GM23338 (cell line): ENCODE measurements around the gene KRTAP4-12. TPM values are rescaled to one million over a fixed set of nuclear protein-coding genes. Genes with fewer than 3 reads are reported as not detected.

Experiments used
- ATAC-seq: fragments of 200-7000 bp; cut with Tn5 transposase; 3 replicates; pipeline ENCODE4 v1.9.1; 2020
- DNase-seq: peaks from one replicate; pipeline ENCODE4 v3.0.0-alpha.2; 2015; ENCODE audit warnings: low spot score
- H2AFZ ChIP-seq: fragments of 200-600 bp; sonication (generic); 2 replicates; pipeline ENCODE4 v1.8.0; 2016; ENCODE audit warnings: antibody characterized with exemption, mild to moderate bottlenecking, moderate library complexity
- H3F3A ChIP-seq: fragments of 200-600 bp; sonication (generic); replicated peaks from 2 replicates; pipeline ENCODE4 v1.8.0; 2017; ENCODE audit warnings: antibody characterized with exemption, mixed run types, low read depth
- H3K27ac ChIP-seq: fragments of 200-600 bp; sonication (generic); 2 replicates; pipeline ENCODE4 v1.6.1; 2016; ENCODE audit warnings: low read depth
- H3K27me3 ChIP-seq: fragments of 200-600 bp; sonication (generic); 2 replicates; pipeline ENCODE4 v1.8.0; 2016; ENCODE audit warnings: mild to moderate bottlenecking, mixed run types, moderate library complexity; ENCODE audit not compliant: insufficient read depth
- H3K36me3 ChIP-seq: fragments of 200-600 bp; sonication (generic); 2 replicates; pipeline ENCODE4 v1.8.0; 2016; ENCODE audit warnings: mild to moderate bottlenecking; ENCODE audit not compliant: insufficient read depth
- H3K4me1 ChIP-seq: fragments of 200-600 bp; sonication (generic); 2 replicates; pipeline ENCODE4 v1.8.0; 2016; ENCODE audit warnings: mild to moderate bottlenecking, moderate library complexity; ENCODE audit not compliant: insufficient read depth
- H3K4me2 ChIP-seq: fragments of 200-600 bp; sonication (generic); 2 replicates; pipeline ENCODE4 v1.7.1; 2017; ENCODE audit warnings: mixed run types
- H3K4me3 ChIP-seq: fragments of 200-600 bp; sonication (generic); 2 replicates; pipeline ENCODE4 v1.6.1; 2016; ENCODE audit warnings: mixed run types
- H3K79me2 ChIP-seq: fragments of 200-600 bp; sonication (generic); replicated peaks from 2 replicates; pipeline ENCODE4 v1.8.0; 2017; ENCODE audit warnings: mild to moderate bottlenecking; ENCODE audit not compliant: insufficient read depth
- H3K9me2 ChIP-seq: fragments of 200-600 bp; sonication (generic); 2 replicates; pipeline ENCODE4 v1.8.0; 2017; ENCODE audit not compliant: insufficient read depth
- H4K20me1 ChIP-seq: fragments of 200-600 bp; sonication (generic); replicated peaks from 2 replicates; pipeline ENCODE4 v1.8.0; 2017; ENCODE audit warnings: mild to moderate bottlenecking; ENCODE audit not compliant: insufficient read depth
- H3K27ac Mint-ChIP-seq: 2 replicates; pipeline ENCODE4 v1.8.0; 2020; ENCODE audit warnings: inconsistent platforms, mild to moderate bottlenecking, moderate library complexity, mixed read lengths
- H3K27me3 Mint-ChIP-seq: 3 replicates; pipeline ENCODE4 v1.8.0; 2022; ENCODE audit warnings: low read depth, mild to moderate bottlenecking, moderate library complexity, mixed read lengths, inconsistent platforms; ENCODE audit not compliant: insufficient read depth, poor library complexity
- H3K36me3 Mint-ChIP-seq: 3 replicates; pipeline ENCODE4 v1.8.0; 2021; ENCODE audit warnings: low read depth, mild to moderate bottlenecking, inconsistent platforms, moderate library complexity, mixed read lengths
- H3K4me1 Mint-ChIP-seq: 3 replicates; pipeline ENCODE4 v1.8.0; 2020; ENCODE audit warnings: mild to moderate bottlenecking, inconsistent platforms, mixed read lengths
- H3K4me3 Mint-ChIP-seq: 3 replicates; pipeline ENCODE4 v1.8.0; 2021; ENCODE audit warnings: moderate library complexity, mild to moderate bottlenecking, inconsistent platforms, mixed read lengths
- H3K9me3 Mint-ChIP-seq: 3 replicates; pipeline ENCODE4 v1.8.0; 2020; ENCODE audit warnings: moderate library complexity, mild to moderate bottlenecking, inconsistent platforms, mixed read lengths
- CREB1 ChIP-seq: fragments of 250-450 bp; sonication (Bioruptor Pico); IDR thresholded peaks from 2 replicates; pipeline ENCODE4 v1.5.0; 2020; ENCODE audit warnings: low read depth, mild to moderate bottlenecking, moderate library complexity
- EZH2 ChIP-seq: fragments of 200-600 bp; sonication (generic); IDR thresholded peaks from one replicate; pipeline ENCODE4 v1.8.0; 2017; ENCODE audit warnings: antibody characterized with exemption, mild to moderate bottlenecking, low read depth; ENCODE audit not compliant: unreplicated experiment
- NANOG ChIP-seq: IDR thresholded peaks from 2 replicates; pipeline ENCODE4 v1.6.1; 2016; ENCODE audit warnings: antibody characterized with exemption, borderline replicate concordance
- STAT1 ChIP-seq: IDR thresholded peaks from one replicate; pipeline ENCODE4 v1.6.1; 2016; ENCODE audit warnings: antibody characterized with exemption; ENCODE audit not compliant: unreplicated experiment
- ZNF114 ChIP-seq: fragments of 250-450 bp; sonication (Bioruptor Pico); IDR thresholded peaks from 2 replicates; pipeline ENCODE4 v1.5.0; 2020; ENCODE audit warnings: mild to moderate bottlenecking, moderate library complexity
- ZNF331 ChIP-seq: fragments of 250-450 bp; sonication (Bioruptor Pico); IDR thresholded peaks from 2 replicates; pipeline ENCODE4 v1.5.0; 2020; ENCODE audit warnings: low read depth, mild to moderate bottlenecking, moderate library complexity
- polyA plus RNA-seq: library from polyadenylated mRNA; unstranded; fragments of >200 nt; fragmentation: Nextera tagmentation; extraction: Ambion mirVana; gene quantifications from 2 replicates; pipeline ENCODE4 v1.2.1, GENCODE V29; 2016
- total RNA-seq: library from RNA; depleted of rRNA; stranded (reverse); fragments of >200 nt; shearing (Covaris generic); gene quantifications from 2 replicates; pipeline ENCODE4 v1.2.3, GENCODE V29; 2014
- TF ChIP-seq, protein P1 (sequence below): IDR thresholded peaks from one replicate; pipeline ENCODE4 v1.6.1; 2018; ENCODE audit warnings: antibody characterized with exemption; ENCODE audit not compliant: unreplicated experiment
- TF ChIP-seq, protein P2 (sequence below), 2 experiments: fragments of 200-600 bp in 1 of 2; sonication (generic) in 1 of 2; conservative IDR thresholded peaks; 2 replicates each; pipeline versions ENCODE4 v1.5.1 to v1.6.1; 2016 to 2017; ENCODE audit warnings: antibody characterized with exemption in 2 of 2, low read depth in 2 of 2, mild to moderate bottlenecking in 2 of 2, moderate library complexity in 1 of 2
- TF ChIP-seq, protein P3 (sequence below): fragments of 250-450 bp; sonication (Bioruptor Pico); IDR thresholded peaks from 2 replicates; pipeline ENCODE4 v1.5.0; 2020; ENCODE audit warnings: mild to moderate bottlenecking, moderate library complexity
- TF ChIP-seq, protein P4 (sequence below): IDR thresholded peaks from 2 replicates; pipeline ENCODE4 v1.6.1; 2016; ENCODE audit warnings: antibody characterized with exemption

KRTAP4-12 gene
- total and polyA plus RNA-seq, 2 experiments from 2014 or later = not detected

DNA sequence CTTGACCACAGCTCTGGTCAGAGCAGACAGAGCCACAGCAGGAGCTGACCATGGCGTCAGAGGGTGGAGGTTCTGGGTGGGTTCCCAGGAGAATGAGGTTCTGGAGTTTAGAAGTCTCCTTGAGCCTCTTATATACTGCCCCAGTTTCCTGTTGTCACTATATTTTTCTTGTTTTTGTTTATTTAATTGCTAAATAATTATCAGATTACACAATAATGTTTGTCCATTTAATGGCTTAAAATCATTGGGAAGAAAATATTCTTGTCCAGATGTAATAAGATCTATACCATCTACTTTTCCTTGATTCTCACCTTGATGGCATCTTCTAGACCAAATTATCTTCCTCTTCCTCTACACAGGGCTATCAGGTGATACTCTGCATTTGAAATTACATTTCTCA is 44.1 kb upstream of the KRTAP4-12 start, which contains the start of gene KRTAP4-3:
KRTAP4-3 (minus strand) TSS at position 101 of the 400 bp plus-strand sequence; CDS start at position 52, 49 bp downstream.
- no peaks in the 10 kb centered on the region for H3K36me3 ChIP-seq
- Mint-ChIP-seq H3K9me3 (no peaks in the 10 kb centered on the region; the same call in 2 of the 3 replicates), H3K4me3 (no peak within 1 kb of the TSS), H3K27me3 (peaks cover 2% of the 10 kb centered on the region), H3K27ac (no peak within 1 kb of the TSS), H3K36me3 (no peaks in the 10 kb centered on the region), H3K4me1 (peaks cover 2% of the 10 kb centered on the region; the same call in 1 of the 3 replicates)
- no peaks in the 10 kb centered on the region for H3K27me3 ChIP-seq
- no peak within 1 kb of the TSS for H3K4me2 ChIP-seq
- no peaks in the 10 kb centered on the region for H3K79me2 ChIP-seq
- no peak within 1 kb of the TSS for H3K27ac ChIP-seq
- no peak within 1 kb of the TSS for H3K4me3 ChIP-seq
- no peak within 1 kb of the TSS for H2AFZ ChIP-seq
- no peaks in the 10 kb centered on the region for H3F3A ChIP-seq
- no peaks in the 10 kb centered on the region for H4K20me1 ChIP-seq
- TF ChIP-seq NANOG (no peak), ZNF114 (CRISPR knock-in tag) (no peak), CREB1 (CRISPR knock-in tag) (no peak), EZH2 (no peak)
- TF ChIP-seq, protein P1, sequence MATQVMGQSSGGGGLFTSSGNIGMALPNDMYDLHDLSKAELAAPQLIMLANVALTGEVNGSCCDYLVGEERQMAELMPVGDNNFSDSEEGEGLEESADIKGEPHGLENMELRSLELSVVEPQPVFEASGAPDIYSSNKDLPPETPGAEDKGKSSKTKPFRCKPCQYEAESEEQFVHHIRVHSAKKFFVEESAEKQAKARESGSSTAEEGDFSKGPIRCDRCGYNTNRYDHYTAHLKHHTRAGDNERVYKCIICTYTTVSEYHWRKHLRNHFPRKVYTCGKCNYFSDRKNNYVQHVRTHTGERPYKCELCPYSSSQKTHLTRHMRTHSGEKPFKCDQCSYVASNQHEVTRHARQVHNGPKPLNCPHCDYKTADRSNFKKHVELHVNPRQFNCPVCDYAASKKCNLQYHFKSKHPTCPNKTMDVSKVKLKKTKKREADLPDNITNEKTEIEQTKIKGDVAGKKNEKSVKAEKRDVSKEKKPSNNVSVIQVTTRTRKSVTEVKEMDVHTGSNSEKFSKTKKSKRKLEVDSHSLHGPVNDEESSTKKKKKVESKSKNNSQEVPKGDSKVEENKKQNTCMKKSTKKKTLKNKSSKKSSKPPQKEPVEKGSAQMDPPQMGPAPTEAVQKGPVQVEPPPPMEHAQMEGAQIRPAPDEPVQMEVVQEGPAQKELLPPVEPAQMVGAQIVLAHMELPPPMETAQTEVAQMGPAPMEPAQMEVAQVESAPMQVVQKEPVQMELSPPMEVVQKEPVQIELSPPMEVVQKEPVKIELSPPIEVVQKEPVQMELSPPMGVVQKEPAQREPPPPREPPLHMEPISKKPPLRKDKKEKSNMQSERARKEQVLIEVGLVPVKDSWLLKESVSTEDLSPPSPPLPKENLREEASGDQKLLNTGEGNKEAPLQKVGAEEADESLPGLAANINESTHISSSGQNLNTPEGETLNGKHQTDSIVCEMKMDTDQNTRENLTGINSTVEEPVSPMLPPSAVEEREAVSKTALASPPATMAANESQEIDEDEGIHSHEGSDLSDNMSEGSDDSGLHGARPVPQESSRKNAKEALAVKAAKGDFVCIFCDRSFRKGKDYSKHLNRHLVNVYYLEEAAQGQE = no peak
- TF ChIP-seq, protein P2, sequence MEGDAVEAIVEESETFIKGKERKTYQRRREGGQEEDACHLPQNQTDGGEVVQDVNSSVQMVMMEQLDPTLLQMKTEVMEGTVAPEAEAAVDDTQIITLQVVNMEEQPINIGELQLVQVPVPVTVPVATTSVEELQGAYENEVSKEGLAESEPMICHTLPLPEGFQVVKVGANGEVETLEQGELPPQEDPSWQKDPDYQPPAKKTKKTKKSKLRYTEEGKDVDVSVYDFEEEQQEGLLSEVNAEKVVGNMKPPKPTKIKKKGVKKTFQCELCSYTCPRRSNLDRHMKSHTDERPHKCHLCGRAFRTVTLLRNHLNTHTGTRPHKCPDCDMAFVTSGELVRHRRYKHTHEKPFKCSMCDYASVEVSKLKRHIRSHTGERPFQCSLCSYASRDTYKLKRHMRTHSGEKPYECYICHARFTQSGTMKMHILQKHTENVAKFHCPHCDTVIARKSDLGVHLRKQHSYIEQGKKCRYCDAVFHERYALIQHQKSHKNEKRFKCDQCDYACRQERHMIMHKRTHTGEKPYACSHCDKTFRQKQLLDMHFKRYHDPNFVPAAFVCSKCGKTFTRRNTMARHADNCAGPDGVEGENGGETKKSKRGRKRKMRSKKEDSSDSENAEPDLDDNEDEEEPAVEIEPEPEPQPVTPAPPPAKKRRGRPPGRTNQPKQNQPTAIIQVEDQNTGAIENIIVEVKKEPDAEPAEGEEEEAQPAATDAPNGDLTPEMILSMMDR (conservative IDR thresholded peaks at IDR 0.05; ENCODE audit: low read depth in 2 of 2) = no peak
- H3K9me2 ChIP-seq = no peaks in the 10 kb centered on the region
- DNase-seq = no peak
- no peaks in the 10 kb centered on the region for H3K4me1 ChIP-seq
- no peak for ATAC-seq

GRCh38 chr17:41167561-41167960 is 43.6 kb upstream of the KRTAP4-12 start:
- DNase-seq = no peak
- Histone ChIP-seq H4K20me1 (no peaks in the 10 kb centered on the region), H3K79me2 (no peaks in the 10 kb centered on the region), H3K27ac (no peak overlapping the region), H3K27me3 (no peaks in the 10 kb centered on the region), H3K9me2 (no peaks in the 10 kb centered on the region), H3K4me3 (no peak overlapping the region), H3K36me3 (no peaks in the 10 kb centered on the region), H3F3A (no peaks in the 10 kb centered on the region), H2AFZ (no peak overlapping the region), H3K4me1 (no peaks in the 10 kb centered on the region), H3K4me2 (no peak overlapping the region)
- peaks cover 2% of the 10 kb centered on the region; the same call in 1 of the 3 replicates for H3K4me1 Mint-ChIP-seq
- H3K27ac Mint-ChIP-seq = no peak overlapping the region
- ATAC-seq = no peak
- no peaks in the 10 kb centered on the region for H3K36me3 Mint-ChIP-seq
- H3K9me3 Mint-ChIP-seq = no peaks in the 10 kb centered on the region; the same call in 2 of the 3 replicates
- no peak overlapping the region for H3K4me3 Mint-ChIP-seq
- H3K27me3 Mint-ChIP-seq = peaks cover 2% of the 10 kb centered on the region
- TF ChIP-seq, protein P3, sequence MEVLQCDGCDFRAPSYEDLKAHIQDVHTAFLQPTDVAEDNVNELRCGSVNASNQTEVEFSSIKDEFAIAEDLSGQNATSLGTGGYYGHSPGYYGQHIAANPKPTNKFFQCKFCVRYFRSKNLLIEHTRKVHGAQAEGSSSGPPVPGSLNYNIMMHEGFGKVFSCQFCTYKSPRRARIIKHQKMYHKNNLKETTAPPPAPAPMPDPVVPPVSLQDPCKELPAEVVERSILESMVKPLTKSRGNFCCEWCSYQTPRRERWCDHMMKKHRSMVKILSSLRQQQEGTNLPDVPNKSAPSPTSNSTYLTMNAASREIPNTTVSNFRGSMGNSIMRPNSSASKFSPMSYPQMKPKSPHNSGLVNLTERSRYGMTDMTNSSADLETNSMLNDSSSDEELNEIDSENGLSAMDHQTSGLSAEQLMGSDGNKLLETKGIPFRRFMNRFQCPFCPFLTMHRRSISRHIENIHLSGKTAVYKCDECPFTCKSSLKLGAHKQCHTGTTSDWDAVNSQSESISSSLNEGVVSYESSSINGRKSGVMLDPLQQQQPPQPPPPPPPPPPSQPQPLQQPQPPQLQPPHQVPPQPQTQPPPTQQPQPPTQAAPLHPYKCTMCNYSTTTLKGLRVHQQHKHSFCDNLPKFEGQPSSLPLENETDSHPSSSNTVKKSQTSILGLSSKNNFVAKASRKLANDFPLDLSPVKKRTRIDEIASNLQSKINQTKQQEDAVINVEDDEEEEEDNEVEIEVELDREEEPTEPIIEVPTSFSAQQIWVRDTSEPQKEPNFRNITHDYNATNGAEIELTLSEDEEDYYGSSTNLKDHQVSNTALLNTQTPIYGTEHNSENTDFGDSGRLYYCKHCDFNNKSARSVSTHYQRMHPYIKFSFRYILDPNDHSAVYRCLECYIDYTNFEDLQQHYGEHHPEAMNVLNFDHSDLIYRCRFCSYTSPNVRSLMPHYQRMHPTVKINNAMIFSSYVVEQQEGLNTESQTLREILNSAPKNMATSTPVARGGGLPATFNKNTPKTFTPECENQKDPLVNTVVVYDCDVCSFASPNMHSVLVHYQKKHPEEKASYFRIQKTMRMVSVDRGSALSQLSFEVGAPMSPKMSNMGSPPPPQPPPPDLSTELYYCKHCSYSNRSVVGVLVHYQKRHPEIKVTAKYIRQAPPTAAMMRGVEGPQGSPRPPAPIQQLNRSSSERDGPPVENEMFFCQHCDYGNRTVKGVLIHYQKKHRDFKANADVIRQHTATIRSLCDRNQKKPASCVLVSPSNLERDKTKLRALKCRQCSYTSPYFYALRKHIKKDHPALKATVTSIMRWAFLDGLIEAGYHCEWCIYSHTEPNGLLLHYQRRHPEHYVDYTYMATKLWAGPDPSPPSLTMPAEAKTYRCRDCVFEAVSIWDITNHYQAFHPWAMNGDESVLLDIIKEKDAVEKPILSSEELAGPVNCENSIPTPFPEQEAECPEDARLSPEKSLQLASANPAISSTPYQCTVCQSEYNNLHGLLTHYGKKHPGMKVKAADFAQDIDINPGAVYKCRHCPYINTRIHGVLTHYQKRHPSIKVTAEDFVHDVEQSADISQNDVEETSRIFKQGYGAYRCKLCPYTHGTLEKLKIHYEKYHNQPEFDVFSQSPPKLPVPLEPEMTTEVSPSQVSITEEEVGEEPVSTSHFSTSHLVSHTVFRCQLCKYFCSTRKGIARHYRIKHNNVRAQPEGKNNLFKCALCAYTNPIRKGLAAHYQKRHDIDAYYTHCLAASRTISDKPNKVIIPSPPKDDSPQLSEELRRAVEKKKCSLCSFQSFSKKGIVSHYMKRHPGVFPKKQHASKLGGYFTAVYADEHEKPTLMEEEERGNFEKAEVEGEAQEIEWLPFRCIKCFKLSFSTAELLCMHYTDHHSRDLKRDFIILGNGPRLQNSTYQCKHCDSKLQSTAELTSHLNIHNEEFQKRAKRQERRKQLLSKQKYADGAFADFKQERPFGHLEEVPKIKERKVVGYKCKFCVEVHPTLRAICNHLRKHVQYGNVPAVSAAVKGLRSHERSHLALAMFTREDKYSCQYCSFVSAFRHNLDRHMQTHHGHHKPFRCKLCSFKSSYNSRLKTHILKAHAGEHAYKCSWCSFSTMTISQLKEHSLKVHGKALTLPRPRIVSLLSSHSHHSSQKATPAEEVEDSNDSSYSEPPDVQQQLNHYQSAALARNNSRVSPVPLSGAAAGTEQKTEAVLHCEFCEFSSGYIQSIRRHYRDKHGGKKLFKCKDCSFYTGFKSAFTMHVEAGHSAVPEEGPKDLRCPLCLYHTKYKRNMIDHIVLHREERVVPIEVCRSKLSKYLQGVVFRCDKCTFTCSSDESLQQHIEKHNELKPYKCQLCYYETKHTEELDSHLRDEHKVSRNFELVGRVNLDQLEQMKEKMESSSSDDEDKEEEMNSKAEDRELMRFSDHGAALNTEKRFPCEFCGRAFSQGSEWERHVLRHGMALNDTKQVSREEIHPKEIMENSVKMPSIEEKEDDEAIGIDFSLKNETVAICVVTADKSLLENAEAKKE (CRISPR knock-in tag) = no peak
- TF ChIP-seq, protein P4, sequence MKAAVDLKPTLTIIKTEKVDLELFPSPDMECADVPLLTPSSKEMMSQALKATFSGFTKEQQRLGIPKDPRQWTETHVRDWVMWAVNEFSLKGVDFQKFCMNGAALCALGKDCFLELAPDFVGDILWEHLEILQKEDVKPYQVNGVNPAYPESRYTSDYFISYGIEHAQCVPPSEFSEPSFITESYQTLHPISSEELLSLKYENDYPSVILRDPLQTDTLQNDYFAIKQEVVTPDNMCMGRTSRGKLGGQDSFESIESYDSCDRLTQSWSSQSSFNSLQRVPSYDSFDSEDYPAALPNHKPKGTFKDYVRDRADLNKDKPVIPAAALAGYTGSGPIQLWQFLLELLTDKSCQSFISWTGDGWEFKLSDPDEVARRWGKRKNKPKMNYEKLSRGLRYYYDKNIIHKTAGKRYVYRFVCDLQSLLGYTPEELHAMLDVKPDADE = no peak
- no peak for TF ChIP-seq STAT1
- TF ChIP-seq ZNF331 (CRISPR knock-in tag) = no peak
